ENCODE data around the gene EGFL6.
"Not testable (repeated sequence)": the region's sequence is repeated elsewhere in the genome, so short reads cannot be mapped to it uniquely, and the experiment has no call there.

The EGFL6 gene

GRCh38 chrX:13664020-13664419 is 94.6 kb downstream of the EGFL6 start:
- peaks cover 2% of the 10 kb centered on the region for H3K4me1 ChIP-seq (ENCODE audit: insufficient read depth, low read length)
- no peaks in the 10 kb centered on the region for H3K27me3 ChIP-seq (ENCODE audit: insufficient read depth, low read length)
- H3K9me3 ChIP-seq (ENCODE audit: low read length) = no peaks in the 10 kb centered on the region
- H2AFZ ChIP-seq (ENCODE audit: low read depth, low read length) = no peak overlapping the region
- H3K36me3 ChIP-seq (ENCODE audit: insufficient read depth, low read length) = no peaks in the 10 kb centered on the region
- H3K4me3 ChIP-seq (ENCODE audit: low read length) = no peak overlapping the region

- no peak overlapping the region for H3K4me3 ChIP-seq (ENCODE audit: low read length)
- no peaks in the 10 kb centered on the region for H3K4me1 ChIP-seq (ENCODE audit: insufficient read depth, low read length)
- H3K9me3 ChIP-seq (ENCODE audit: low read length) = no peaks in the 10 kb centered on the region
- no peaks in the 10 kb centered on the region for H3K27me3 ChIP-seq (ENCODE audit: insufficient read depth, low read length)
- no peaks in the 10 kb centered on the region for H3K36me3 ChIP-seq (ENCODE audit: insufficient read depth, low read length)
- H2AFZ ChIP-seq (ENCODE audit: low read depth, low read length) = no peak overlapping the region
Observed at GRCh38 chrX:13666836-13667235, 97.4 kb downstream of the EGFL6 start.

- Histone ChIP-seq H3K9me3 (ENCODE audit: low read length) (no peaks in the 10 kb centered on the region), H3K27me3 (ENCODE audit: insufficient read depth, low read length) (no peaks in the 10 kb centered on the region), H3K4me1 (ENCODE audit: insufficient read depth, low read length) (no peaks in the 10 kb centered on the region), H3K4me3 (ENCODE audit: low read length) (no peak overlapping the region), H3K36me3 (ENCODE audit: insufficient read depth, low read length) (no peaks in the 10 kb centered on the region), H2AFZ (ENCODE audit: low read depth, low read length) (no peak overlapping the region)
Observed at GRCh38 chrX:13667919-13668318, 98.5 kb downstream of the EGFL6 start.

- H3K27me3 ChIP-seq (ENCODE audit: insufficient read depth, low read length) = no peaks in the 10 kb centered on the region
- H3K36me3 ChIP-seq (ENCODE audit: insufficient read depth, low read length) = no peaks in the 10 kb centered on the region
- H3K4me1 ChIP-seq (ENCODE audit: insufficient read depth, low read length) = no peaks in the 10 kb centered on the region
- no peak overlapping the region for H2AFZ ChIP-seq (ENCODE audit: low read depth, low read length)
- H3K9me3 ChIP-seq (ENCODE audit: low read length) = no peaks in the 10 kb centered on the region
- no peak overlapping the region for H3K4me3 ChIP-seq (ENCODE audit: low read length)
Observed at GRCh38 chrX:13669246-13669737, 99.9 kb downstream of the EGFL6 start.

GRCh38 chrX:13669755-13670154 is 100.4 kb downstream of the EGFL6 start:
- not testable (repeated sequence) for H3K36me3 ChIP-seq (ENCODE audit: insufficient read depth, low read length); H2AFZ ChIP-seq (ENCODE audit: low read depth, low read length); H3K4me1 ChIP-seq (ENCODE audit: insufficient read depth, low read length); H3K27me3 ChIP-seq (ENCODE audit: insufficient read depth, low read length); H3K9me3 ChIP-seq (ENCODE audit: low read length); H3K4me3 ChIP-seq (ENCODE audit: low read length)

- Histone ChIP-seq H3K9me3 (ENCODE audit: low read length) (no peaks in the 10 kb centered on the region), H3K36me3 (ENCODE audit: insufficient read depth, low read length) (no peaks in the 10 kb centered on the region), H3K4me3 (ENCODE audit: low read length) (no peak overlapping the region), H3K27me3 (ENCODE audit: insufficient read depth, low read length) (no peaks in the 10 kb centered on the region), H2AFZ (ENCODE audit: low read depth, low read length) (no peak overlapping the region), H3K4me1 (ENCODE audit: insufficient read depth, low read length) (no peaks in the 10 kb centered on the region)
Observed at GRCh38 chrX:13670197-13670596, 100.8 kb downstream of the EGFL6 start.

GRCh38 chrX:13673016-13673415 is 103.6 kb downstream of the EGFL6 start:
- Histone ChIP-seq H3K27me3 (ENCODE audit: insufficient read depth, low read length) (no peaks in the 10 kb centered on the region), H3K4me3 (ENCODE audit: low read length) (no peak overlapping the region), H3K4me1 (ENCODE audit: insufficient read depth, low read length) (no peaks in the 10 kb centered on the region)

GRCh38 chrX:13676885-13677284 is 107.5 kb downstream of the EGFL6 start:
- Histone ChIP-seq H3K4me3 (ENCODE audit: low read length) (no peak overlapping the region), H3K36me3 (ENCODE audit: insufficient read depth, low read length) (no peaks in the 10 kb centered on the region), H2AFZ (ENCODE audit: low read depth, low read length) (no peak overlapping the region), H3K4me1 (ENCODE audit: insufficient read depth, low read length) (no peaks in the 10 kb centered on the region), H3K27me3 (ENCODE audit: insufficient read depth, low read length) (no peaks in the 10 kb centered on the region), H3K9me3 (ENCODE audit: low read length) (no peaks in the 10 kb centered on the region)

More at GRCh38 chrX:13673016-13673415, 103.6 kb downstream of the EGFL6 start:
- Histone ChIP-seq H3K9me3 (ENCODE audit: low read length) (no peaks in the 10 kb centered on the region), H2AFZ (ENCODE audit: low read depth, low read length) (no peak overlapping the region), H3K36me3 (ENCODE audit: insufficient read depth, low read length) (no peaks in the 10 kb centered on the region)

- H3K4me1 ChIP-seq (ENCODE audit: insufficient read depth, low read length); H3K9me3 ChIP-seq (ENCODE audit: low read length); H3K4me3 ChIP-seq (ENCODE audit: low read length): not testable (repeated sequence)
Observed at GRCh38 chrX:13679700-13680099, 110.3 kb downstream of the EGFL6 start.

GRCh38 chrX:13681595-13681994 is 112.2 kb downstream of the EGFL6 start:
- Histone ChIP-seq H2AFZ (ENCODE audit: low read depth, low read length) (no peak overlapping the region), H3K9me3 (ENCODE audit: low read length) (no peaks in the 10 kb centered on the region), H3K36me3 (ENCODE audit: insufficient read depth, low read length) (no peaks in the 10 kb centered on the region), H3K27me3 (ENCODE audit: insufficient read depth, low read length) (no peaks in the 10 kb centered on the region), H3K4me3 (ENCODE audit: low read length) (no peak overlapping the region), H3K4me1 (ENCODE audit: insufficient read depth, low read length) (no peaks in the 10 kb centered on the region)

More at GRCh38 chrX:13679700-13680099, 110.3 kb downstream of the EGFL6 start:
- H3K27me3 ChIP-seq (ENCODE audit: insufficient read depth, low read length); H2AFZ ChIP-seq (ENCODE audit: low read depth, low read length); H3K36me3 ChIP-seq (ENCODE audit: insufficient read depth, low read length): not testable (repeated sequence)
